HFF-Myc (cell line): ENCODE data around the gene C1QB.

Source experiments
- DNase-seq: peaks from one replicate; pipeline ENCODE4 v3.0.0-alpha.2; 2011; ENCODE audit warnings: low read depth; ENCODE audit errors: extremely low read depth
- H3K4me3 ChIP-seq: replicated peaks from 2 replicates; pipeline ENCODE4 v1.5.1; 2011; ENCODE audit warnings: low read depth, mild to moderate bottlenecking, control low read depth, low read length
- TF ChIP-seq, protein P1 (sequence below): IDR thresholded peaks from 2 replicates; pipeline ENCODE4 v1.5.1; 2012; ENCODE audit warnings: mild to moderate bottlenecking, low read depth, low read length, control low read depth; ENCODE audit errors: missing control alignments

C1QB gene

DNA sequence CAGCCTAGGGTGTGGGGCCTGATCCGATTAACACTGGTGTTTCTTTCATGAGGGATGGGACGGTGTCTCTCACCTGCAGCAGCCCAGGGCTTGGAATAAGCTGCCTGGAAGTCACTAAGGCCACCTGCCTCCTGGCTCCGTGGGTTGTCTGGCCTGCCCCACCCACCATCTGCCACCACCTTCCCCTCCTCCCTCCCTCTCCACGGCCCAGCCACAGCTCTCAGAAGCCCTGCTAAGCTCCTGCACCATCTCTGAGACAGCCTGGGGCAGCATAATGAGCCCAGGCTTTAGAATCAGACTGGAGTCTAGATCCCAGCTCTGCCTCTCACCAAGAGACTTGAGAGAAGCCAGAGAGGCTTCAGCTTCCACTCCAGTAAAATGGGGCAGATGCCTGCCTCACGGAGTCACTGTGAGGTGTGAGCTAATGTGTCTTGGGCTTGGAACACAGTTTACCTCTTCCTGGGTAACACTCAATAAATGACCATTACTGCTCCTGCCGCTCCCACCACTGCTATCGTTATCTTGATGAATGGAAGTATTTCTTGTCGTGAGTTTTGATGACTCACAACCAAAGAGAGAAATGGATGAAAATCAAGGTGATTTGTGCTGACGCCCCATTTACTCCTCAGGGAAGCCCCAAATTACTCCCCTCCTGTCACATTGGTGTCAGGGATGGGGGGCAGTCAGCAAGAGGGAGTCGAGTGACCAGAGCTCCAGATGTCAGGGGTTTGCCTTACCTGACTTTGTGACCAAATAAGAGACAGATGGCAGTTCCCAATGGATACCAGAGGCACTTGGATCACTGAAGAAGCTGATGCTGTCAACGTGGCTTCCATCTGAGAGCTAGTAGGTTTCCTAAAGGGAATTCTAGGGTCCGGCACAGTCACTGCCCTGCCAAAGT lies 40.1 kb upstream of the C1QB start:
- TF ChIP-seq, protein P1, sequence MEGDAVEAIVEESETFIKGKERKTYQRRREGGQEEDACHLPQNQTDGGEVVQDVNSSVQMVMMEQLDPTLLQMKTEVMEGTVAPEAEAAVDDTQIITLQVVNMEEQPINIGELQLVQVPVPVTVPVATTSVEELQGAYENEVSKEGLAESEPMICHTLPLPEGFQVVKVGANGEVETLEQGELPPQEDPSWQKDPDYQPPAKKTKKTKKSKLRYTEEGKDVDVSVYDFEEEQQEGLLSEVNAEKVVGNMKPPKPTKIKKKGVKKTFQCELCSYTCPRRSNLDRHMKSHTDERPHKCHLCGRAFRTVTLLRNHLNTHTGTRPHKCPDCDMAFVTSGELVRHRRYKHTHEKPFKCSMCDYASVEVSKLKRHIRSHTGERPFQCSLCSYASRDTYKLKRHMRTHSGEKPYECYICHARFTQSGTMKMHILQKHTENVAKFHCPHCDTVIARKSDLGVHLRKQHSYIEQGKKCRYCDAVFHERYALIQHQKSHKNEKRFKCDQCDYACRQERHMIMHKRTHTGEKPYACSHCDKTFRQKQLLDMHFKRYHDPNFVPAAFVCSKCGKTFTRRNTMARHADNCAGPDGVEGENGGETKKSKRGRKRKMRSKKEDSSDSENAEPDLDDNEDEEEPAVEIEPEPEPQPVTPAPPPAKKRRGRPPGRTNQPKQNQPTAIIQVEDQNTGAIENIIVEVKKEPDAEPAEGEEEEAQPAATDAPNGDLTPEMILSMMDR: no peak
- no peak overlapping the region for H3K4me3 ChIP-seq
- no peak for DNase-seq

DNA sequence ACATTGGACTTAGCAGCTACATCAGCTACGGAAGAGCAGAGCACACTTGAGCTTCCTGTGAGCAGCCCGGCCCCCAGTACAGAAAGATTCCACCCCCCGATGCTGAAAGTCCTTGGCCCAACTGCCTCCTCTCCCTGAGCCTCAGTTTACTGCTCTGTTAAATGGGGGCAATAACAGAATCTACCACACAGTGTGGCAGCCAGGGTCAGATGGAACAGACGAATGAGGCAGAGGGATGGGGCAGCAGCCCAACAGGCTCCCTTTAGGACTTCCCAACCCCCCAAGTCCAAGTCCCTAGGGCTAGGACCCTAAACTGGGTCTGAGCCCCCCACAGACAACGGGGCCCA lies 39.5 kb upstream of the C1QB start:
- TF ChIP-seq, protein P1: no peak
- no peak overlapping the region for H3K4me3 ChIP-seq
- DNase-seq: no peak

DNA sequence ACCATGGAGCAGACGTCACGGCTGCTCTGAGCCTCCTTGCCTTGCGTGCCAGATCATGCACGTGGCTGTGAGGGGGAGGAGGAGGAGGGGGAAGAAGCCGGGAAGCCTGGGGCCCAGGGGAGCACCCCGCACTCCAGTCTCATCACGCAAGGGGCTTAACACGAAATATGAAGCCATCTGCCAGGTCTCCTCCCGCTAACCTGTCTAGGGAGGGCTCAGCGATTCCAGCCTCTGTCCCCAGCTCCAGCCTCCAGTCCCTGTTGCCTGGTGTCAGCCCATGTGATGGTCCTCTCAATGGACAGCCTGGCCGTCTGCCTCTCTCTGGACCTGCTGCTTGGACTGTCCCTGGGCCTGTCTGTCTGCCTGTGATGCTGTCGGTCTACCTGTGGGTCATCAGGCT lies 39.1 kb upstream of the C1QB start:
- TF ChIP-seq, protein P1: no peak
- no peak overlapping the region for H3K4me3 ChIP-seq
- DNase-seq: no peak

DNA sequence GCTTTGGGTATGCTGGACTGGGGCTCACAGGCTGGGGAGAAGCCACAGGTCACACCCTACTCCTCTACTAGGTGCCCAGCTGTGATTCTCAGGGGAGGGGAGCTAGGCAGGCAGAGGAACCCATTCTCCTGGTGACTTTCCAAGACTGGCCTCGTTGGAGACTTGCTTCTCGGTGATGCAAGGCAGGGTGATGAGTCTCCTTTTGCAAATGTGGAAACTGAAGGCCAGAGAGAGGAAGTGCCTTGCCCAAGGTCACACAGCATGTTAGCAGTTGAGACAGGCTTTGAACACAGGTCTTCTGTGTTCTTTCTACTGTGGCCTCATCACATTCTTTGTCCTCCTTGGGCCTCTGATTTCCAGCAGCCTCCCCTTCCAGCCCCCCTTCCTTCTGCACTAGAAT lies 37.1 kb upstream of the C1QB start:
- no peak overlapping the region for H3K4me3 ChIP-seq
- TF ChIP-seq, protein P1: no peak
- DNase-seq: no peak

DNA sequence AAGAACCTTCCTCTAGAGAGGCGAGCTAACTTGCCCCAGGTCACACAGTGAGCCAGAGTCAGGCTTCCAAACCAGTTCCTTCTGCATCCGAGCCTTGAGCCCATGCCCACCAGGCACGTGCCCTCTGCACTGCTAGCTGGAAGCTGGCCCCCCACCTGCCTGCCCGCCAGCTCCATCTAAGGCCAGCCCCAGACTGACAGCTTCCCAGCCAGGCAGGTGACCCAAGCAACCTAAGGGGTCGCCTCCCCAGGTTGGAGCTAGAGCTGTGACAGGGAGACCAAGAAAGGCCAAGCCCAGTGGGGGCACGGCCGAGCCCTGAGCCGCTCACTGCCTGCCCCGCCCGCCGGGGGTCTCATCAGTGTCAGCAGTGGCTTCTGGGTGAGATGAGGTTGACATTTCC lies 36.5 kb upstream of the C1QB start:
- H3K4me3 ChIP-seq: no peak overlapping the region
- DNase-seq: no peak

DNA sequence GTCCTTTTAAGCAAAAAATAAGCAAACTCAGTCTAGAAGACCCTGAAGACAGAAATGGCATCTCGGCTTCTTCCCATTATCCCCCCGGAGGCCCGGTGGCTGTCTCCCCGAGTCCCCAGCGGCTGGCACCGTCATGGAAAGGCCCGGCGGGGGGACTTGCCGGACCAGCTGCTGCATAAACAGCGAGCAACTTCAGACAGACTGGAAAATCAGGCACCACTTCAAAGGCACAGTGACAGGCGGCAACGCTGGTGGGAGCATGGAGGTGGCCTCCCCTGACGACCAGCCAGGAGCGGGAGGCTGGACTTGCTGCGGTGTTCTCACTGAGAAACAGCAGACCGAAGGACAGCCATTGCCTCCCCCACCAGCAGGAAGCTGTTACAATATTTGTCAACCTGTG lies 35.0 kb upstream of the C1QB start:
- no peak overlapping the region for H3K4me3 ChIP-seq

More for the DNA sequence above, 36.5 kb upstream of the C1QB start:
- TF ChIP-seq, protein P1: no peak

More for the DNA sequence above, 35.0 kb upstream of the C1QB start:
- no peak for DNase-seq
- TF ChIP-seq, protein P1: no peak
